Measurements from ENCODE around the gene IQCF5.
"Not testable (repeated sequence)": the region's sequence is repeated elsewhere in the genome, so short reads cannot be mapped to it uniquely, and the experiment has no call there.

GRCh38 chr3:51868896-51869295 is 6.5 kb downstream of the IQCF5 start:
- TF ChIP-seq EZH2 (IDR thresholded peaks at IDR 0.05; ENCODE audit: insufficient read depth, low read length); CTCF (IDR thresholded peaks at IDR 0.05; ENCODE audit: insufficient read depth, low read depth, low read length): not testable (repeated sequence)
